GM12892 (cell line): ENCODE data around the gene CACNA1G.

ENCODE experiments used
- POLR2A ChIP-seq: IDR thresholded peaks from 2 replicates; pipeline ENCODE4 v1.6.1; 2011; ENCODE audit warnings: low read depth, low read length, control low read depth
- POLR2AphosphoS5 ChIP-seq: IDR thresholded peaks from 2 replicates; pipeline ENCODE4 v1.6.1; 2011; ENCODE audit warnings: low read depth, low read length, control low read depth

- TF ChIP-seq POLR2AphosphoS5 (no peak), POLR2A (no peak)
Measured at GRCh38 chr17:50629902-50630301, 69.4 kb downstream of the CACNA1G start.
